GM19099 (cell line): Measurements from ENCODE around the gene OBSL1.

Experiments used
- POLR2A ChIP-seq: IDR thresholded peaks from 3 replicates; pipeline ENCODE4 v1.6.1; 2011; ENCODE audit warnings: low read depth; ENCODE audit not compliant: insufficient read length; ENCODE audit errors: extremely low read depth

The OBSL1 gene

DNA sequence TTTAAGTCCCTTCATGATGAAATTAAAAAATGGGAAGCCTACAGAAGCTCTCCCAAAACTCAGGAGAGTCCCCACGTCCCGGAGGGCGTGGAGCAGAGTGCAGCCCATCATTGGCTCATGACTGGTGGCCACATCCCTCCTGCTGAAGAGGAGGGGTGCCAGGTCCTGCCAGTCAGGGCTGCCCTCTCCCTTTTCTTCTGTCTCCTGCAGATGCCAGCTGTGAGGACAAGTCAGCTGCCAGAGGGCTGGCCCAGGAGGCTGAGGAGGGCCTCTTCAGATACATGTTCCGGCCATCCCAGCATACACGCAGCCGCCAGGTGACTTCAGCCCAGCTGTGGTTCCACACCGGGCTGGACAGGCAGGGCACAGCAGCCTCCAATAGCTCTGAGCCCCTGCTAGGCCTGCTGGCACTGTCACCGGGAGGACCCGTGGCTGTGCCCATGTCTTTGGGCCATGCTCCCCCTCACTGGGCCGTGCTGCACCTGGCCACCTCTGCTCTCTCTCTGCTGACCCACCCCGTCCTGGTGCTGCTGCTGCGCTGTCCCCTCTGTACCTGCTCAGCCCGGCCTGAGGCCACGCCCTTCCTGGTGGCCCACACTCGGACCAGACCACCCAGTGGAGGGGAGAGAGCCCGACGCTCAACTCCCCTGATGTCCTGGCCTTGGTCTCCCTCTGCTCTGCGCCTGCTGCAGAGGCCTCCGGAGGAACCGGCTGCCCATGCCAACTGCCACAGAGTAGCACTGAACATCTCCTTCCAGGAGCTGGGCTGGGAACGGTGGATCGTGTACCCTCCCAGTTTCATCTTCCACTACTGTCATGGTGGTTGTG lies 3.4 kb upstream of the OBSL1 start:
- no peak for TF ChIP-seq POLR2A

DNA sequence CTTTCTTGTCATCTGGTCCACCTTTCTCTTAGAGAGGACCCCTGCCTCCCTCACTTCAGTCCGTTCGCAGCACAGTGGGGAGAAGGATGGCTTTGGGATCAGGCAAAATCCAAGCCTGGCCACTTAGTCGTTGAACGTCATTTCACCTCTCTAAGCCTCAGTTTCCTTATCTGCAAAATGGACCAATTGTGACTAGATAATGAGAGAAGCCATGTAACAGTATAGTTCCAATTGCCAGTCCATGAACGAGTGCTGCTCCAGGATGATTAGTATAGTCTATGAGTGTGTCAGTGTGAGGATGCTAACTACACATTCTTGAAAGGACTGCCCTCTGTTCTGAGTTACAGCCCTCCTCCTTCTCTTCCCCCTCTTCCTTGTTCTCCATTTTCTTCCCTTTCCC lies 1.8 kb upstream of the OBSL1 start:
- no peak for TF ChIP-seq POLR2A

DNA sequence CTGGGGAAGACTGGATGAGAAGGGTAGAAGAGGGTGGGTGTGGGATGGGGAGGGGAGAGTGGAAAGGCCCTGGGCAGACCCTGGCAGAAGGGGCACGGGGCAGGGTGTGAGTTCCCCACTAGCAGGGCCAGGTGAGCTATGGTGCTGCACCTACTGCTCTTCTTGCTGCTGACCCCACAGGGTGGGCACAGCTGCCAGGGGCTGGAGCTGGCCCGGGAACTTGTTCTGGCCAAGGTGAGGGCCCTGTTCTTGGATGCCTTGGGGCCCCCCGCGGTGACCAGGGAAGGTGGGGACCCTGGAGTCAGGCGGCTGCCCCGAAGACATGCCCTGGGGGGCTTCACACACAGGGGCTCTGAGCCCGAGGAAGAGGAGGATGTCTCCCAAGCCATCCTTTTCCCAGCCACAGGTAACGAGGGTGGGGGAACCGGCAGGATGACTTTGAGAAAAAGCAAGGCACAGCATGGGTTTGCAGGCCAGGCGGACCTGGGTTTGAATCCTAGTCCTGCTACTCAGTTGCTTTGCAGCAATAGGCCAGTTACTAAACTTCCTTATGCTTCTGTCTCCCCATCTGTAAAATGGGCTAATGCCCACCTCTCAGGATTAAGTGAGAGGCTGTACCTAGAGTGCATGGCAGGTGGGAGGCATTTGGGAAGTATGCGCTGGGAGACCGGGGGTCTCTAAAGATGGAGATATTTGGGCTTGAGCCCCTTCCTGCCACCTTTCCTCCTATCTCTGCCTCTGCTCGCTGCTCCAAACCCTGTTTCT lies 1.1 kb upstream of the OBSL1 start, which contains the start of gene INHA:
TSS of gene INHA (plus strand) at position 74 of the 765 bp plus-strand sequence. CDS start at position 139, 65 bp downstream.
- TF ChIP-seq POLR2A, result no peak

DNA sequence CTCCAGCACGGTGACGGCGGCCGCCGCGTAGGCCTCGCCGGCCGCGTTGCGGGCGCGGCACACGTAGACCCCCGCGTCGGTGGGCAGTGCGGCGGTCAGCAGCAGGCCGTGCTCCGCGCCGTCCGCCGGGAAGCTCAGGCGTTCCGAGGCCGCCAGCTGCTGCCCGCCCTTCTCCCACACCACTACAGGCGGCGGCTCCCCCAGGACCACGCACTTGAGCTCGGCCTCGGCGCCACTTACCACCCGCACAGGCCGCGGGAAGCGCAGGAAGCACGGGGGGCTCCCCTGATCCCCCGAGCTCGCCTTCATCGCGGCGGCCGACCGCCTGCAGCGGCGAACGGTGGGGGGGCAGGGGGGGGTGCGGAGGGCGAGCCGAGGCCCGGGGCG lies 422 bp downstream of the OBSL1 start:
- TF ChIP-seq POLR2A, result no peak

DNA sequence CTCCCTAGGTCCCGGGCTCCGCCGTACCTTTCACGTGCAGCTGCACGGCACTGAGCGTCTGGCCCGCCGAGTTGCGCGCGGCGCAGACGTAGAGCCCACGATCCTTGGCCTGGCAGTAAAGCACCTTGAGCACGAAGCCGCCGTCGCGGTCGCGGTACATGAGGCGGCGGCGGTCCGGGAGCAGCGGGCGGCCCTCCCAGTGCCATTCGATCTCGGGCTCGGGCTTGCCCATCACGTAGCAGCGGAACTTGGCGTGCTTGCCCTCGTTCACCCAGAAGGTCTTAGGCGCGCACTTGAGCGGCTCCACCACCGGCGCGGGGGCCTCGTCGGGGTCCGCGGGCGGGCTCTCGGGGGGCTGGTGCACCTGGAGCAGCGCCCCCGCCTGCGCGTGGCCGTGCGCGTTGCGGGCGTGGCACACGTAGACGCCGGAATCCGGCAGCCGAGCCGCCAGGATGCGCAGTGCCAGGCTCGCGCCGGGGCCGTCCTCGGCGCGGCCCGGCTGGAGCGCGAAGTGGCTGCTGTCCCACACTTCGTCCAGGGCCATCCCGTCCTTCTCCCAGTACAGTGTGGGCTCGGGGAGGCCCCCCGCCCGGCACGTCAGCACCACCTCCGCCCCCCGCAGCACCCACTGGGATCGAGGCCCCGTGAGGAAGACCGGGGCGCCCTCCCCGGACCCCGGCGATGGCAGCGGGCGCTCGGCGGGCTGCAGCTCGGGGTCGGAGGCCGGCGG lies 980 bp downstream of the OBSL1 start:
- TF ChIP-seq POLR2A, result no peak

DNA sequence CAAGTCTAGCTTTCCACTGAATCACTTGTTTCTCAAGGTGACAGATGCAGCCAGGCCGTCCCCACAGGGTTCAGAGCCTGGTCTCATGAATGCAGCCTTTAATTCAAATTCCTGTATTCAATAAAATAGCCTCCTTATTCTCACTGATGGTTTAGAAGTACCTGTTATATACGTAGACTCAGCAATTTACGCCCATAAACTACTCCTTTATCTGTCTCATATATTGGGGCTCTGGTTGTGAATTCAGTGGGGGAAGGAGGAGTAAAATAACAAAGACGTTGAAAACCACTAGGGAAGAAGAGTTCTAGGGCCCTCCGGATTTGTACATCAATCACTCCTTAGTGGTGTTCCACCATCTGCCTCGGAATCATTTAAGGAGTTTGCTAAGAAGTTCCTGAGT lies 1.7 kb downstream of the OBSL1 start:
- no peak for TF ChIP-seq POLR2A

DNA sequence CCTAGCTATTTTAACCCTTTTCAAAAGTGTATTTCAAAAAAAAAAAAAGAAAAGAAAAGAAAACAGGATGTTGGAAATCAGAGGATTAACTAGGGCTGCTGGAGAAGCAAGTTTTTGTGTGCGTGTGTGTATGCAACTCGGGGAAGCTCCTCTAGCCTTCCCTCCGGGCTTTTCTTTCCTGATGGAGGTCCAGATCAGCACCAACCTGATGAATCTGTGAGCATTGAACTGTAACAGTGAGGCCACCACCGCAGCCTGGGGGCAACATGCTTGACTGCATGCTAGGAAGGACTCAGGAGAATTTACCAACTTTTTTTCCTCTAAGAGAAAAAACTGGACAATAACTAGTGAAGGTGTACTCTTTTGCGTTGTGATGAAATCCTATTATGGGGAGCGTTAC lies 2.3 kb downstream of the OBSL1 start:
- no peak for TF ChIP-seq POLR2A

DNA sequence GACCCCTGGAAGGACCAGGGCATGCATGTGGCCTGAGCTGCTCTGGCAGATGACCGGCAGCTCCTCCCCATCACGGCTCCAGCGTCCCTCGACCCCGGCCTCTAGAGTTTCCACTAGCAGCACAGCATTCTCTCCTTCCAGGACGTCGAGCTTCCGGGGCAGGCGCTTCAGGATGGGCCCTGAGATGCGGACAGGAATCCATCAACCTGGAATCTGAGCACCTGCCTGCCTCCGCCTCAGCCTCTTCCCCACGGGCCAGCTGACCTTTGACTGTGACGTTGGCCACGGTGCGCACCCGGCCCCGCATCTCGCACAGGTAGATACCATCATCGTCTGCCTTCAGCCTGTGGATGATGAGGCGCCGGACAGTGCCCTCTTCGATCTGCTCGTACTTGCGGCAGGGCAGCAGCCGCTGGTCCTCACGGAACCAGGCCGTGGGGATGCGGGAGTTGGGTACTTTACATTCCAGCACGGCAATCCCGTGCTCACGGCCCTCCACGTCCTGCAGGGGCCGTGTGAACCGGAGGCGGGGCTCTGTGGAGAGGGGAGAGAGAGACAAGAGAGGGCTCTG lies 3.5 kb downstream of the OBSL1 start:
- no peak for TF ChIP-seq POLR2A

DNA sequence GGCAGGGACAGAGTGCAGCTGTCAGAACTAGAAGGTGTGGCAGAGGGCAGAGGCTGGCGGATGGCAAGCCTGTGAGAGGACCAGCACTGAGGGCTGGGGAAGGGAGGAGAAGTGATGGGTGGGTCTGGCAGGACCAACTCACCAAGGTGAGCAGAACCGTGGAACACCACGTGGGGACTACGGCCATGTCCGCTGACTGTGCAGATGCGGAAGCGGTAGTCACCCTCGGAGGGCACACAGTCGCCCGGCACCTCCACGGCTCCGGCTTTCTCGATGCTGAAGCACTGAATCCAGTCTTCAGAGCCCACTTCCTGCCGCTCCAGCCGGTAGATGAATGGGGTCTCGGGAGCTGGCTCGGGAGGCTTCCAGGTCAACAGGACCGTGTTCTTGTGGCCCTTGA lies 4.2 kb downstream of the OBSL1 start:
- TF ChIP-seq POLR2A, result no peak

DNA sequence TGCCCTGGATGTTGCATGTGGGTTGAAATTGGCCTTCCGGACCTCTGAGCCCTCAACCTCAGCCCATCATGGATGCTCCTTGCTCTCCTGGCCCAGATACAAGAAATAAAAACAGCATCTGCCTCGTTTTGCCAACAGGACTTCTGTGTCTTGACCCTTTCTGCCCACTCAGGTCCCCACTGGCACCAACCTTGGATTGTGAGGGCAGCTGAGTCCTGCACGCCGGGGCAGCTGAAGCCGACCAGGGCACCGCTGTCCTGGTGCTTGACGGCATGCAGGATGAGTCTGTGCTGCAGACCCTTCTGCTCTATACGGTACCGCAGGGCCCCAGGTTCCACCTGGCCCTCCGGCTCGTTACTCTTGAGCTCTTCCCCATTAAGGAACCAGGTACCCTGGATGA lies 4.7 kb downstream of the OBSL1 start:
- no peak for TF ChIP-seq POLR2A

DNA sequence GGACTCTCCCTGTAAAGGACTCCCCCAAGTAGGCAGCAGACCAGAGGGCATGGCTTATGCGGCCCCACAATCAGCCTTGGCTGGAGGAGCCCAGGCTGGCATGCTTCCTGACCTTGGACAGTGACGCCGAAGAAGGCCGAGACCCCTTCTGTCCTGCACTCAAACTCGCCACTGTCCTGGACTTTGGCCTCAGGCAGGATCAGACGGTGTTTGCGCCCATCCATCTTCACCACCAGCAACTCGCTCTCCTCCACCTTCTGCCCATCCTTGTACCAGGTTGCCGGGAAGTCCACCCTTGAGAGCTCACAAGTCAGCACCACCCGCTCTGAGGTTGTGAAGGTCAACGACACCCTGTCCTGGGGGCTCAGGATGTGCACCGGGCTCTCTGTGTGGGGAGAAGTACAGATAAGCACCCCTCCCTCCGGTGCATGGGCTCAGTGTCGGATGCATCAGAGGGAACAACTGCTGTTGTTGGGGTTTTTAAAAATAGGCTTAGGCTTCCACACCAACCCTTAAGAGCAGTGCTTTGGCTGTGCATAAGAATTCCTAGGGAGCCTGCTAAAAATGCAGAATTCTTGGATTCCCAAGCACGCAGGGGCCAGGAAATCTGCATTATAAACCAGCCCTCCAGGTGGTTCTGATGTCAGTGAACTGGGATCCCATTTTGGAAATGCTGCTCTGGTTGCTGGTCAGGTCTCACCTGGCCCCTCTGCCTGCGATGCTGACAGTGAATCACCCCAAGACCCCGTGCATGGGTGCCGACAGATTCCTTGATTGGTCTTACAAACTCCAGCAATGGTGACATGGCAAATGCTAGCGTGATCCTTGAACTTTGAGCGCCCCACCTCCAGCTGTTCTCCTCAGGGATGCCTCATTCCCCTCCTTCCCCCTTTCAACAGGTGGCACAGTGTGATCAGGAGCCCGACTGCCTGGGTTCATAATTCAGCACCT lies 5.9 kb downstream of the OBSL1 start:
- no peak for TF ChIP-seq POLR2A

DNA sequence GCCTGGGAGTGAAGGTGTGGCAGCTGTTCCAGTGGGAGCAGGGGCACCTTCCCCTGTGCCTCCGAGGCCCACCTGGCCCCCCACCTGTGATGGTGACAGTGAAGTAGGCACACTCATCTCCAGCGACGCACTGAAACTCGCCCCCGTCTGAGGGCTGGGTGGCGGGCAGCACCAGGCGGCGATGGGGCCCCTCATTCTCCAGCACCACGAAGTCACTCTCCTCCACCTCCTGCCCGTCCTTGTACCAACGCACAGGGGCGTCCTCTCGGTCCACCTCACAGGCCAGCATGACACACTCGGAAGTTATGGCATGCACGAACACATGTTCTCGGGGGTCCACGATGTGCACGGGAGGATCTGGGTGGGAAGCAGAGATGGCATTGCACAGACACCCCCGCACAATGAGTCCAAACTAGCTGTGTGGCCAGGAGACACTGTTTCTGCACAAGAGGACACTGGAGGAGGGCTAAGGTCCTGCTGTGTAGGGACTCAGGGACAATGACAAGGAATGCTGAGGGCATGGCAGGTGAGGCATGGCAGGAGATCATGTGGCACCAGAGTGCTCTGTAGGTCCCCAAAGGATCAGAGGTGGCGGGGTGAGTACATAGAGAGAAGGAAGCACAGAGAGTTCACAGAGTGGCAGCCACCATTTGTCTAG lies 7.9 kb downstream of the OBSL1 start:
- TF ChIP-seq POLR2A, result no peak
